Parathyroid adenoma (tissue), 2 donors: ENCODE results near the gene LHFPL3.

Source experiments
- H2AFZ ChIP-seq: fragments of 300-600 bp; sonication (generic); one replicate; pipeline ENCODE4 v1.7.0; 2017; ENCODE audit warnings: antibody characterized with exemption, mild to moderate bottlenecking
- H3K27ac ChIP-seq: fragments of 300-600 bp; sonication (generic); one replicate; pipeline ENCODE4 v1.7.0; 2017
- H3K27me3 ChIP-seq: fragments of 300-600 bp; sonication (generic); one replicate; pipeline ENCODE4 v1.7.0; 2017; ENCODE audit warnings: low read length; ENCODE audit not compliant: control insufficient read depth, insufficient read depth
- H3K36me3 ChIP-seq: fragments of 300-600 bp; sonication (generic); one replicate; pipeline ENCODE4 v1.7.0; 2017; ENCODE audit warnings: low read length; ENCODE audit not compliant: control insufficient read depth, insufficient read depth
- H3K4me1 ChIP-seq: fragments of 300-600 bp; sonication (generic); one replicate; pipeline ENCODE4 v1.7.0; 2017; ENCODE audit warnings: control low read depth
- H3K4me2 ChIP-seq: fragments of 300-600 bp; sonication (generic); one replicate; pipeline ENCODE4 v1.7.0; 2017; ENCODE audit warnings: low read length
- H3K4me3 ChIP-seq: fragments of 300-600 bp; sonication (generic); one replicate; pipeline ENCODE4 v1.7.0; 2017; ENCODE audit warnings: low read depth, low read length
- H3K79me2 ChIP-seq: fragments of 300-600 bp; sonication (generic); one replicate; pipeline ENCODE4 v1.7.0; 2017; ENCODE audit warnings: control low read depth
- H3K9ac ChIP-seq: fragments of 300-600 bp; sonication (generic); one replicate; pipeline ENCODE4 v1.7.0; 2017; ENCODE audit warnings: mild to moderate bottlenecking
- H3K9me3 ChIP-seq: fragments of 300-600 bp; sonication (generic); one replicate; pipeline ENCODE4 v1.7.0; 2017; ENCODE audit warnings: low read length; ENCODE audit not compliant: control insufficient read depth
- TF ChIP-seq, protein P1 (sequence below): fragments of 300-600 bp; sonication (generic); IDR thresholded peaks from one replicate; pipeline ENCODE4 v1.7.0; 2017; ENCODE audit warnings: antibody characterized with exemption, mild to moderate bottlenecking
- donor health status: primary hyperparathyroidism.

Gene LHFPL3

DNA sequence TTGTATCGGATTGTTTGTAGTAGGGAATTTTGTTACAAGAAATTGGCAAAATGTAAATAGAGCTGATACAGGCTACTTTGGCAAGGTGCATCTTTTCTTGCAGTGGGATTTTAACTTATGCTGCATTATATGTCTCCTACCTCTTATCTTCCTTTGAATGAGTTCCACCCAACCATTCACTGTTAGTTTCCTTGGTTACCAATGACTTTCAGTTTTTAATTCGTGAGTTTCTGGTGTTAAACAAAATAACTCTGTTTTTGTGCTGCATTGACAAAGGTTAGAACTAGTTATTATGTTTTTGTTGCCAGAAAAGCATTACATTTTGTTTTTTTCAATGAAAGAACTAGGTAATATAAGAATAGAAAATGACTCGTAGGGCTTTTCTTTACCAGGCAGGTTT is 327.2 kb downstream of the LHFPL3 start:
- Histone ChIP-seq H2AFZ (no peak overlapping the region), H3K27me3 (no peaks in the 10 kb centered on the region), H3K4me2 (no peak overlapping the region), H3K4me3 (no peak overlapping the region), H3K9me3 (no peaks in the 10 kb centered on the region), H3K79me2 (no peaks in the 10 kb centered on the region), H3K27ac (no peak overlapping the region), H3K9ac (no peak overlapping the region), H3K4me1 (no peaks in the 10 kb centered on the region), H3K36me3 (no peaks in the 10 kb centered on the region)
- TF ChIP-seq, protein P1, sequence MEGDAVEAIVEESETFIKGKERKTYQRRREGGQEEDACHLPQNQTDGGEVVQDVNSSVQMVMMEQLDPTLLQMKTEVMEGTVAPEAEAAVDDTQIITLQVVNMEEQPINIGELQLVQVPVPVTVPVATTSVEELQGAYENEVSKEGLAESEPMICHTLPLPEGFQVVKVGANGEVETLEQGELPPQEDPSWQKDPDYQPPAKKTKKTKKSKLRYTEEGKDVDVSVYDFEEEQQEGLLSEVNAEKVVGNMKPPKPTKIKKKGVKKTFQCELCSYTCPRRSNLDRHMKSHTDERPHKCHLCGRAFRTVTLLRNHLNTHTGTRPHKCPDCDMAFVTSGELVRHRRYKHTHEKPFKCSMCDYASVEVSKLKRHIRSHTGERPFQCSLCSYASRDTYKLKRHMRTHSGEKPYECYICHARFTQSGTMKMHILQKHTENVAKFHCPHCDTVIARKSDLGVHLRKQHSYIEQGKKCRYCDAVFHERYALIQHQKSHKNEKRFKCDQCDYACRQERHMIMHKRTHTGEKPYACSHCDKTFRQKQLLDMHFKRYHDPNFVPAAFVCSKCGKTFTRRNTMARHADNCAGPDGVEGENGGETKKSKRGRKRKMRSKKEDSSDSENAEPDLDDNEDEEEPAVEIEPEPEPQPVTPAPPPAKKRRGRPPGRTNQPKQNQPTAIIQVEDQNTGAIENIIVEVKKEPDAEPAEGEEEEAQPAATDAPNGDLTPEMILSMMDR: no peak

DNA sequence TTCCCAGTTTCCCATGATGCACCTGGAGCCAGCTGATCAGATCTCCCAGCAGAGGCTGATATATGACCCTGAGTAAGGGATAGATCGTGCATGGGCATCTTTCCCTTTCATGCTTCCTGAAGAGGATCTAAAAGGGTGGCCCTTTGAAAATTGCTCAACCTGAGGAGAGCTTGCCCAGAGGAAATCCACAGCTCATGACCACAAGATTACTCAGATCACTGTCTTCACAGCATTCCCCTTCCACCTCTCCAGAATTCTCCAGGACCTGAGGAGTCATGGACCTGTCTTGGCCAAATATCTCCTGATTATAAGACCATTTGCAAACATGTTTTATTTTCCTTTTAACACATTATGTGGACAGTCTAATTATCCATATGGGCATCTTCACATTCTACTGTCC is 328.1 kb downstream of the LHFPL3 start:
- no peak overlapping the region for H3K27ac ChIP-seq
- H3K79me2 ChIP-seq: no peaks in the 10 kb centered on the region
- no peak overlapping the region for H3K4me3 ChIP-seq
- no peaks in the 10 kb centered on the region for H3K9me3 ChIP-seq
- no peaks in the 10 kb centered on the region for H3K27me3 ChIP-seq
- H3K4me1 ChIP-seq: no peaks in the 10 kb centered on the region
- TF ChIP-seq, protein P1: no peak
- H3K36me3 ChIP-seq: no peaks in the 10 kb centered on the region
- no peak overlapping the region for H2AFZ ChIP-seq
- no peak overlapping the region for H3K4me2 ChIP-seq
- no peak overlapping the region for H3K9ac ChIP-seq

GRCh38 chr7:104657134-104657533 is 328.7 kb downstream of the LHFPL3 start:
- TF ChIP-seq, protein P1: no peak
- Histone ChIP-seq H3K4me1 (no peaks in the 10 kb centered on the region), H3K4me3 (no peak overlapping the region), H3K27me3 (no peaks in the 10 kb centered on the region), H3K27ac (no peak overlapping the region), H2AFZ (no peak overlapping the region), H3K4me2 (no peak overlapping the region), H3K9ac (no peak overlapping the region), H3K36me3 (no peaks in the 10 kb centered on the region), H3K79me2 (no peaks in the 10 kb centered on the region), H3K9me3 (no peaks in the 10 kb centered on the region)

DNA sequence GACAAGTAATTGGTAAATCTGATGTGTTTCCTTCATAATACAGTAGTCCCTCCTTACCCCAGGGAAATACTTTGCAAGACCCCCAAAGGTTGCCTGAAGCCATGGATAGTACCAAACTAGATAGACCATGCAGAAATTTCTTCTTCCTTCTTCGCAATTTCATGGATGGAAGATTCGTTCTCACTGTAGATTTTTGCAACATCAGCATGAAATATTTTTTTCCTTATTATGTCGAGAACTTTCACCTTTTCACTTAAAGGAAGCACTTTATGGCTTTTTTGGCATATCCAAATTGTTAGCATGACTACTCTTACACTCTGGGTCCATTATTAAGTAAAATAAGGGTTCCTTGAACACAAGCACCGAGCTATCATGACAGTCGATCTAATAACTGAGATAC is 333.2 kb downstream of the LHFPL3 start:
- TF ChIP-seq, protein P1: no peak

DNA sequence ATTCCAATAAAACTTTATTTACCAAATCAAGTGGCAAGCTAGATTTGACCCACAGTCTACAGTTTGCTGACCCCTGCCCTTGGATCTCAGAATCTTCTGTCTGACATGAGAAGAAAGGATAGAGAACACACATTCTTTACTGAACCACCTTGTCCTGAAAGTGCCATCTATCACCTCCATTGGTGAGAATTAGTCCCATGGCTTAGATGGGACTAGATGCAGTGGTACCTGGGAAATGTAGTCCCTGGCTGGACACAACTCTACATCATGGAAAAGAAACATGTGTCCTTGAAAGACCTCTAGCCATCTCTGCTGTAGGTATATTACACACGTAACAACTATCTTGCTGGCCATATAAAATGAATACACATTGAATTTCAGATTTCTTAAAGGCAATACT is 336.2 kb downstream of the LHFPL3 start:
- Histone ChIP-seq H3K4me1 (no peaks in the 10 kb centered on the region), H3K9ac (no peak overlapping the region), H3K4me2 (no peak overlapping the region), H3K4me3 (no peak overlapping the region), H3K27ac (no peak overlapping the region), H2AFZ (no peak overlapping the region), H3K9me3 (no peaks in the 10 kb centered on the region), H3K36me3 (no peaks in the 10 kb centered on the region), H3K79me2 (no peaks in the 10 kb centered on the region), H3K27me3 (no peaks in the 10 kb centered on the region)
- TF ChIP-seq, protein P1: no peak

More for the DNA sequence above, 333.2 kb downstream of the LHFPL3 start:
- no peak overlapping the region for H3K27ac ChIP-seq
- H3K4me2 ChIP-seq: no peak overlapping the region
- no peak overlapping the region for H3K9ac ChIP-seq
- no peak overlapping the region for H3K4me3 ChIP-seq
- no peaks in the 10 kb centered on the region for H3K4me1 ChIP-seq
- no peaks in the 10 kb centered on the region for H3K36me3 ChIP-seq
- H2AFZ ChIP-seq: no peak overlapping the region
- no peaks in the 10 kb centered on the region for H3K9me3 ChIP-seq
- no peaks in the 10 kb centered on the region for H3K79me2 ChIP-seq
- H3K27me3 ChIP-seq: no peaks in the 10 kb centered on the region
